ENCODE measurements around the gene TMEM213.

The TMEM213 gene

DNA sequence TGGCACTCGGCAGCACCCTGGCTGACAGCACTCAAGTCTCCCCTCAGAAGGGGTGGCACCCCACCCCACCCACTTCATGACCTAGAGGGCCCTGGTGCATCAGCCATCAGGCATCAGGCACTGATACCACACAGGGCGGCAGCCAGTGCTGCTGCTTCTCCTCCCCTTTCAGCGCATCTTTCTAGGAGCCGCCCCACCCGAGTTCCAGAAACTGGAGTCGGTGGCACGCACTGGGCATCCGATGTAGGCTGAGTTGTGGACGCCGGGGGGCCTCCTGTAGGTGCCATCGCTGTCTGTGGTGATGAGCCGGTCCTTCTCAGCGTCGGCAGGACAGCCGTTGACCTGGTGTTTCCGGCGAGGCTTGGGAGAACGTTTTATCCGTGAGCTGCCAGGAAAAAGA lies 70.0 kb downstream of the TMEM213 start:
- TF ChIP-seq CTCF (IDR thresholded peaks at IDR 0.05; ENCODE audit: control insufficient read depth, extremely low read depth, insufficient read depth): no peak
- no peak overlapping the region for H3K4me3 ChIP-seq (ENCODE audit: low read depth, low read length)
- no peak for DNase-seq (ENCODE audit: low read depth)

DNA sequence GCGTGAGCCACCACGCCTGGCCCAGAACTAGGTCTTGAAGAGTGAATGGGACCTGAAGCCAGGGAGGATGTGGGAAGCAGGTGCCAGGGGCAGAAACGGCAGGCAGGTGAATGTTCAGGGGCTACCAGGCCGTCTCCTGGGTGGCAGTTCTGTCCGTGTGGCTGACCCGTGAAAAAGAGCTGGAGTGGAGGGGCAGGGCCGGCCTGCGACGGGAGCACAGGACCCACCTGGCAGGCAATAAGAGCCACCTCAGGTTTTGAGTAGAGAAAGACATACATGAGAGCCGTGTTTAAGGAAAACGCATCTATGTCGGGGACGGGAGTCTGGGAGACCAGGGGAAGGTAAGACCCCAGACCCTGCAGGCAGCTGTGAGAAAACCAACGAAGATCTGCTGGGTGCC lies 70.9 kb downstream of the TMEM213 start:
- no peak for DNase-seq (ENCODE audit: low read depth)
- no peak overlapping the region for H3K4me3 ChIP-seq (ENCODE audit: low read depth, low read length)
- no peak for TF ChIP-seq CTCF (IDR thresholded peaks at IDR 0.05; ENCODE audit: control insufficient read depth, extremely low read depth, insufficient read depth)

DNA sequence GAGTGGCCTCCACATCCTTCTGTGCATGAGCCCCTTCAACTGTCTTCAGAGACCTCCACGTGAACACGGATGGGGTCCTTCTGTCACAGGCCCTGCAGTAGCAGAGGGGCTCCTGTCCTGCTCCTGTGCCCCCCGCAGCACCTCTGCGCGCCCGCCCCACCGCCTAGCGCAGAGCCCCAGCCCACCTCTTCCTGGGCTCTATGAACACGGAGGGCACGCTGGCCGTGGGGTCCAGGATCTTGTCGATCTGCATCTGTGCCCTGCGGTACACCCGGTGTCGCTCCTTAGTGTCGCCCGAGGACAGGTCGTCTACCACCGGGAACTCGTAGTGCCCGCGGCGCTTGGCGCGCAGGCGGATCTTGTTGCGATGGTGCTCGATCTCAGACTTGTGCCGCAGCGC lies 71.6 kb downstream of the TMEM213 start:
- H3K4me3 ChIP-seq (ENCODE audit: low read depth, low read length): no peak overlapping the region
- DNase-seq (ENCODE audit: low read depth): no peak
- no peak for TF ChIP-seq CTCF (IDR thresholded peaks at IDR 0.05; ENCODE audit: control insufficient read depth, extremely low read depth, insufficient read depth)

DNA sequence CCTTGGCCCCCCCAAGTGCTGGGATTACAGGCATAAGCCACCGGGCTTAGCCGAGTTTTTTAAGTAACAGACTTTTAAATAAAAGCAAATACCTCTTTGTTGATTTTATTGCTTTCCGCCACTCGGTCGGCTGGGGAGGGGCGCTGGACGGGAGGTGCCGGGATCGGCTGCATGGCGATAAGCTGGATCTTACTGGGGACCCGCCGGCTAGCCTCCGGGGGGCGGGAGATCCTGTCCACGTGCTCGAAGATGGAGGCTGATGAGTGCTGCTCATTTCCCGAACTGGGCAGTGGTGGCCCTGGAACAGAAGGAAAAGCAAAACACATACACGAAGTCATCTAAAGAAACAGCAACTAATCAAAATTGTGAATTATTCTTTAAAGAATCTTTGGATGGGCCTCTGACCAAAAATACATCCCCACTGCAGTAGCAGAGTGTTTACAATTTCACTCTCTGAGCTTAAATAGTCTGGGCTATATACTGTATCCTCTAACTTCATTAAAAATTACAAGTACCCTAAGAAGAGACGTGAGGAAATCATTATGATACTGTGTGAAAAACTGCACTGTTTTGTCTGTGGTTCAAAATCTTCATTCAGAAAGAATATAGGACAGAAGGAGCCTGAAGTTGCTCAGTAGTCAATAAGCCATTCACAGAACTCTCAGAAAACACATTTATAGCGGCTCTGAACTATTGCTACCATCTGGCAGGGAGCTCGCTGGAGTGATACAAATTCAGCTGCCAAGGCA lies 73.4 kb downstream of the TMEM213 start:
- TF ChIP-seq CTCF (IDR thresholded peaks at IDR 0.05; ENCODE audit: control insufficient read depth, extremely low read depth, insufficient read depth): no peak
- H3K4me3 ChIP-seq (ENCODE audit: low read depth, low read length): no peak overlapping the region
- no peak for DNase-seq (ENCODE audit: low read depth)

DNA sequence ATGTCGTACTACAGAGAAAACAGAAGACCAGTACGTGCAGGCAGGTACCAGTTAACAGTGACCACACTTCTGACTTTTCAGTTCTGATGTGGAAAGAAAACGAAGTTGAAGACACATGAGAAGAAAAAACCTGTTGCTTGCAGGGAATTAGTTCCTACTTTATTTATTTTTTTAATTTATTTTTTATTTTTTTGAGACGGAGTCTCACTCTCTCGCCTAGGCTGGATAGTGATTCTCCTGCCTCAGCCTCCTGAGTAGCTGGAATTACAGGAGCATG lies 74.0 kb downstream of the TMEM213 start:
- DNase-seq (ENCODE audit: low read depth): no peak
- H3K4me3 ChIP-seq (ENCODE audit: low read depth, low read length): no peak overlapping the region
- TF ChIP-seq CTCF (IDR thresholded peaks at IDR 0.05; ENCODE audit: control insufficient read depth, extremely low read depth, insufficient read depth): no peak

DNA sequence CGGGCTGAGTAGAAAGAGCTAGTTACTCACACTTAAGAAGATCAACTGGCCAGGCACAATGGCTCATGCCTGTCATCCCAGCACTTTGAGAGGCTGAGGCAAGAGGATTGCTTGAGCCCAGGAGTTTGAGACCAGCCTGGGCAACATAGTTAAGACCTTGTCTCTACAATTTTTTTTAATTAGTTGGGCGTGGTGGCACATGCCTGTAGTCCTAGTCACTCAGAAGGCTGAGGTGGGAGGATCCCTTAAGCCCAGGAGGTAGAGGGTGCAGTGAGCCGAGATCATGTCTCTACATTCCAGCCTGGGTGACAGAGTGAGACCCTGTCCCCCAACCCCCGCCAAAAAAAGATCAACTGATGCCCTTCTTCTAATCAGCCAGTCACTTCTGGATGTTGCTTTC lies 74.8 kb downstream of the TMEM213 start:
- H3K4me3 ChIP-seq (ENCODE audit: low read depth, low read length): no peak overlapping the region
- no peak for TF ChIP-seq CTCF (IDR thresholded peaks at IDR 0.05; ENCODE audit: control insufficient read depth, extremely low read depth, insufficient read depth)
- no peak for DNase-seq (ENCODE audit: low read depth)

DNA sequence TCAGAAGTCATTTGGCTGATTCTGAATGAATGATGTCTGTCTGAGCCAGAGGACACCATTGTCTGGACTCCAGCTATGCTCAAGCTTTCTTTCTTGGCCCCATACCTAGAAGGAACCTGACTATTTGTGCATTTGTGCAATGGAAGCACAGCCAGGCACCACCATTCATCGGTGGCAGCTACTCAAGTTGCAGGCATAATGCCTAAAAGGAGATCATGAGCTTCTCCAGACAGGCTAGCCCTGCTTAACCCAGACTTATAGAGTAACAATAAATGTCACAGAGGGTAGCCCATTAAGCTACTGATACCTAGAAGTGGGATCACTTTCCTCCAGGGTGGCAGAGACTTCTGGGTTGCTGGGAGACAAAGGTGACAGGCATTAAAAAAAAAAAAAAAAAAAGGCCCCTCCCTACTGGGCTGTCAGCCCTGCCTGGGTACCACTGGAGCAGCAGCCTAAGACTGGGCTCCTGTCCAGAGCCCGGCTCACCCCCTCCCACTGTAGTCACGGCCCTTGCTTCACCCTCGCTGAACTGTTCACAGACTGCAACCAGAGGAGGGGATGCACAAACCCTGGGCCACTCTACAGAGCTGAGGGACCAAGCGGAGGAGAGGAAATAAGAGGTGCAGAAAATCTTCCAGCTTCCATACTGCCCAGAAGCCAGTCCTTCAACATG lies 75.6 kb downstream of the TMEM213 start:
- TF ChIP-seq CTCF (IDR thresholded peaks at IDR 0.05; ENCODE audit: control insufficient read depth, extremely low read depth, insufficient read depth): no peak
- no peak overlapping the region for H3K4me3 ChIP-seq (ENCODE audit: low read depth, low read length)
- DNase-seq (ENCODE audit: low read depth): no peak
